Midbrain (tissue), 1 donor: ENCODE data around the gene ETHE1.

ENCODE experiments used
- DNase-seq: peaks from one replicate; lab custom pipeline; 2025; lab: John Stamatoyannopoulos, UW

The ETHE1 gene

DNA sequence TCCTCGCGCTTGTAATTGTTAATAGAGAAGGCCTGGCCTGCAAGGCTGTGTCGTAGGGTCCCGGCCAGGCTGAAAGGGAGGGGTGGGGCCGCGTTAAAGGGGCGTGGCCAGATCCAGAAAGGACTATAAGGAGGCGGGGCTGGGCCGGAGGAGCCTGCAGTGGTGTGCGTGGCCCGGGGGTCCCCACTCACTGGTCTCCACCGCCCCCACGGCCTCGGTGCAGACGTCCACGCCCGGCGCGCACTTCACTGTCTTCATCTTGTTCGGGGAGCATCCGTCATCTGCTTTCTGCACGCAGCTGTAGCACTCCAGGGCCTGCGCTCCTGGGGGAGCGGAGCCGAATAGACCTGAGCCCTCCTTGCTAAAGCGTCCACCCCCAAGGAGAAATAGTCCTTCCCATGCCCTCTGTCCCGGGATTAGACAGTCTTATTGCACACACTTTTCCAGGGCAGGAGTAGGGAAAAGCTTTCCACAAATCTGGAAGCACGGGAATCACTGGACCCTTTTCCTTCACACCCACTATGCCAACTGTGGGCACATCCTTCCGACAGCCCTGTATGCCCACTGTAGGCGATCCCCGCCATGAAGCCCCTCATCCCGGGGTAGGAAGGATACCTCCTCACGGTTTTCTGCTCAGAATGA lies 62.7 kb downstream of the ETHE1 start:
- peak; percentile 32 for DNase-seq

GRCh38 chr19:43463381-43464133 lies 63.4 kb downstream of the ETHE1 start:
- peak; percentile 81 for DNase-seq

GRCh38 chr19:43462785-43463380 lies 64.1 kb downstream of the ETHE1 start:
- DNase-seq: no peak

DNA sequence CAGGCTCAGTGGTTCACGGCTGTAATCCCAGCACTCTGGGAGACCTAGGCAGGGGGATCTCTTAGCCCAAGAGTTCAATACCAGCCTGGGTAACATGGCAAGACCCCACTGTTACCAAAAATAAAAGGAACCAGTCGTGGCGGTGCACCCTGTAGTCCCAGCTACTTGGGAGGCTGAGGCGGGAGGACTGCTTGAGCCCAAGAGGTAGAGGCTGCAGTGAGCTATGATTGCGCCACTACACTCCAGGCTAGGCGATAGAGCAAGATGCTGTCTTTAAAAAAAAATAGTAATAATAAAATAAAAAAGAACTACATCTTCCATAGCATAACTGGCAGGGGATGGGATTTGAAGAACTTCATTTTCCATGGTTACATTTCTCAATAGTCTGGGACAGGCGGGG lies 64.6 kb downstream of the ETHE1 start:
- no peak for DNase-seq

GRCh38 chr19:43461303-43461702 lies 65.7 kb downstream of the ETHE1 start:
- no peak for DNase-seq

- DNase-seq: no peak
These were observed 66.5 kb downstream of the ETHE1 start for GRCh38 chr19:43460362-43461016.

- DNase-seq: no peak
These were observed 69.2 kb downstream of the ETHE1 start for GRCh38 chr19:43457809-43458208.
